Stimulated activated CD4-positive, alpha-beta T cell treated with anti-CD3 and anti-CD28 coated beads, Interleukin-1b, Interleukin-23, amount 100 ng/mL, for 48 hours (primary cell): ENCODE data around the gene LHFPL5.

ENCODE experiments used
- DNase-seq: peaks from one replicate; pipeline ENCODE4 v3.0.0-alpha.2; 2020

LHFPL5 gene

GRCh38 chr6:35794536-35795452 is 10.4 kb upstream of the LHFPL5 start:
- DNase-seq: no peak

GRCh38 chr6:35795453-35796071 is 9.6 kb upstream of the LHFPL5 start:
- DNase-seq: no peak

- no peak for DNase-seq
Measured at GRCh38 chr6:35796236-35796635, 8.9 kb upstream of the LHFPL5 start.

- DNase-seq: no peak
Measured at GRCh38 chr6:35797837-35798526, 7.2 kb upstream of the LHFPL5 start.

GRCh38 chr6:35798706-35799105 is 6.4 kb upstream of the LHFPL5 start:
- no peak for DNase-seq

GRCh38 chr6:35801148-35801547 is 4.0 kb upstream of the LHFPL5 start:
- no peak for DNase-seq

- no peak for DNase-seq
Measured at GRCh38 chr6:35808688-35809087, 3.5 kb downstream of the LHFPL5 start.

- no peak for DNase-seq
Measured at GRCh38 chr6:35809809-35810208, 4.7 kb downstream of the LHFPL5 start.

- DNase-seq: no peak
Measured at GRCh38 chr6:35810971-35811698, 6.0 kb downstream of the LHFPL5 start.

GRCh38 chr6:35811699-35811995 is 6.5 kb downstream of the LHFPL5 start:
- DNase-seq: no peak

- no peak for DNase-seq
Measured at GRCh38 chr6:35817515-35817914, 12.4 kb downstream of the LHFPL5 start.

- DNase-seq: no peak
Measured at GRCh38 chr6:35823601-35824000, 18.4 kb downstream of the LHFPL5 start.

GRCh38 chr6:35824552-35825192 is 19.5 kb downstream of the LHFPL5 start:
- no peak for DNase-seq

- DNase-seq: no peak
Measured at GRCh38 chr6:35829306-35829705, 24.2 kb downstream of the LHFPL5 start.

- DNase-seq: no peak
Measured at GRCh38 chr6:35831257-35832007, 26.3 kb downstream of the LHFPL5 start.

- no peak for DNase-seq
Measured at GRCh38 chr6:35833536-35833935, 28.4 kb downstream of the LHFPL5 start.

GRCh38 chr6:35839019-35839418 is 33.9 kb downstream of the LHFPL5 start:
- DNase-seq: no peak

- no peak for DNase-seq
Measured at GRCh38 chr6:35842381-35842780, 37.2 kb downstream of the LHFPL5 start.

- DNase-seq: no peak
Measured at GRCh38 chr6:35844290-35844689, 39.1 kb downstream of the LHFPL5 start.

- DNase-seq: no peak
Measured at GRCh38 chr6:35850208-35850607, 45.1 kb downstream of the LHFPL5 start.

- no peak for DNase-seq
Measured at GRCh38 chr6:35852994-35853393, 47.8 kb downstream of the LHFPL5 start.

GRCh38 chr6:35856250-35856649 is 51.1 kb downstream of the LHFPL5 start:
- DNase-seq: no peak
